GM12865 (cell line): ENCODE results near the gene NHS.

Experiments
- DNase-seq: peaks from one replicate; pipeline ENCODE4 v3.0.0; 2010; ENCODE audit warnings: low read depth
- H3K4me3 ChIP-seq: 2 replicates; pipeline ENCODE4 v1.5.1; 2011; ENCODE audit warnings: mild to moderate bottlenecking, low read depth, low read length, control low read depth
- CTCF ChIP-seq: IDR thresholded peaks from 2 replicates; pipeline ENCODE4 v1.5.1; 2011; ENCODE audit warnings: low read length, control low read depth, low read depth, inconsistent platforms; ENCODE audit not compliant: insufficient read depth; ENCODE audit errors: missing control alignments

The NHS gene

GRCh38 chrX:17374619-17375366, at the start of gene NHS:
Gene NHS, plus strand, starts transcription at chrX:17375200. Its CDS starts 558 bp downstream, at chrX:17375758.
- DNase-seq, result no peak
- no peak for TF ChIP-seq CTCF
- H3K4me3 ChIP-seq, result no peak within 1 kb of the TSS

- no peak for TF ChIP-seq CTCF
- H3K4me3 ChIP-seq, result no peak overlapping the region
- DNase-seq, result no peak
Observed at GRCh38 chrX:17328837-17329236, 46.2 kb upstream of the NHS start.

GRCh38 chrX:17336377-17336776, 38.6 kb upstream of the NHS start:
- H3K4me3 ChIP-seq, result no peak overlapping the region
- no peak for TF ChIP-seq CTCF
- DNase-seq, result no peak

DNA sequence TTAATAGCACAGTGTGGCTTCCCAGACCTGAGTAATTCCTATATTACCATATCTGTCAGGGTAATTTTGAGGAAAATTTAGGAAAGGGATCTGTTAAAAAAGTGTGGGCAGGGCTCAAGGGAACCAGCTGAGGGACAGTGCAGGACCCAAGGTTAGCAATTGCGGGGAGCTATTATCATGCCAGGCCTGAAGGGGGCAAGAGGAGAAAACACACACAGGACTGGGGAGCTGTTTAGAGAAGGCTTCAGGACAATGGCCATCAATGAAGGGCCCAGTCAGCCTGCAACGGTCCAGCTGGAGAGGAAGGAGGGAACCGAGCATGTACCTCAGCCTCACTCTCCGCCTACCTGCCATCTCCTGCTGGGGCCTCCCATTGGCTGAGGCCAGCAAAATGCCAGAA, 19.0 kb upstream of the NHS start:
- H3K4me3 ChIP-seq, result no peak overlapping the region
- no peak for DNase-seq
- TF ChIP-seq CTCF, result no peak

GRCh38 chrX:17359500-17359899, 15.5 kb upstream of the NHS start:
- no peak for DNase-seq
- TF ChIP-seq CTCF, result no peak
- no peak overlapping the region for H3K4me3 ChIP-seq

GRCh38 chrX:17361620-17362019, 13.4 kb upstream of the NHS start:
- DNase-seq, result peak; percentile 2
- peak; percentile 27 for TF ChIP-seq CTCF
- no peak overlapping the region for H3K4me3 ChIP-seq

GRCh38 chrX:17368002-17368401, 7.0 kb upstream of the NHS start:
- no peak for TF ChIP-seq CTCF
- H3K4me3 ChIP-seq, result no peak overlapping the region
- DNase-seq, result no peak
